GM18951 (cell line): Measurements from ENCODE around the gene VWA5B1.

Source experiments
- POLR2A ChIP-seq: IDR thresholded peaks from 4 replicates; pipeline ENCODE4 v1.6.1; 2011; ENCODE audit warnings: mild to moderate bottlenecking; ENCODE audit not compliant: insufficient read length, insufficient read depth; ENCODE audit errors: extremely low read depth
- in situ Hi-C: fragments of 300-500 bp; cut with MboI; formaldehyde crosslinking; loops from one replicate; pipeline ENCODE4 v1.12.0; 2022; ENCODE audit warnings: low sequenced_read_pairs, mixed read lengths, inconsistent platforms; ENCODE audit not compliant: unreplicated experiment

VWA5B1 gene

DNA sequence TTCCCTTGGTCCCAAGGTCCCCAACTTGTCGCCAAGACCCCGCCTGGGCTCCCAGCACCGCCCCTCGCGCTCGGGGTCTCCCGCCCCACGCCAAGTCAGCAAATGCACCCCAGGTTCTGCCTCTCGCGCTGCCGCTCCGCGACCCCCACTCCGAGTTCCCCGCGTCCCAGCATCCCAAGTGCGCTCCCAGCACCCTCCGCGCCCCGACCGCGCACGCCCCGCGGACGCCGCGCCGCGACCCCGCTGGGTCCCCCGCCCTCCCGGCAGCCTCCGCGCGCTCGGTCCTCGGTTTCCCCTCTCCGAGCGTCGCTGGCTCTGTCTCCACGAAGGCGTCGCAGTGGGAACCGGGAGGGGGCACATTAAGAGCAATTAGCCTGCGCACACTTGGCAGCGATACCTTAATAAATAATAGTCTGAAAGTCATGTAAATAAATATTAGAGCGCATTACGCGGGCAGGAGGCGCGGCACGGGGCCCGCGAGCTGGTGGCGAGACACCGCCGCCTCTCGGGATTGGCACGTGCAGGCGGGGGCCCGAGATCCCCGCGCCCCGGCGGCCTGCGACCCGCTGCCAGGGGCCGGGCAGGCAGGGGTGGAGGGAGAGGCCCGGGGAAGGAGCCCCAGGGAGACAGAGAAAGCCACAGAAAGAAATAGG is 75.9 kb downstream of the VWA5B1 start:
- TF ChIP-seq POLR2A, result no peak
- in situ Hi-C loops, result no loop called here

DNA sequence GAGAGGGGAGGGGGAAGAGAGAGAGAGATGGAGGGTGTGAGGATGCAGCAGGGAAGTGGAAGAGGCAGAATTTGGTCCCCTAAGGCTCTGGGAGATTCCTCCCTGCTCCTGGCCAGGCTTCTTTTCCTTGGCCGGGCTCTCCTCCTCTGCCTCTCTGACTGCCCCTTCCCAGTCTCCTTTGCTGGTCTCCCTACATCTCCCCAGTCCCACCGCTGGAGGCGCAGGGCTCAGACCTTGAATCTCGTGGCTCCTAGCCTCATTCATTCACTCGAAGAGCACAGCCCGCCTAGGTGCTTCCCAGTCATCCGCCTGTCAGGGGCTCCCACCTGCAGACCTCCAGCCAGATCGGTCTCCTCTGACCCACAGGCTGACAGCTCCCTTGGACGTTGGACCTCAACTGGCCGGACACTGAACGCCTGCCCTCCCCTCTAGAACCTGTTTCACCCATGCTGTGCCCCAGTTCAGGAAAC is 76.5 kb downstream of the VWA5B1 start:
- in situ Hi-C loops, result no loop called here
- no peak for TF ChIP-seq POLR2A

DNA sequence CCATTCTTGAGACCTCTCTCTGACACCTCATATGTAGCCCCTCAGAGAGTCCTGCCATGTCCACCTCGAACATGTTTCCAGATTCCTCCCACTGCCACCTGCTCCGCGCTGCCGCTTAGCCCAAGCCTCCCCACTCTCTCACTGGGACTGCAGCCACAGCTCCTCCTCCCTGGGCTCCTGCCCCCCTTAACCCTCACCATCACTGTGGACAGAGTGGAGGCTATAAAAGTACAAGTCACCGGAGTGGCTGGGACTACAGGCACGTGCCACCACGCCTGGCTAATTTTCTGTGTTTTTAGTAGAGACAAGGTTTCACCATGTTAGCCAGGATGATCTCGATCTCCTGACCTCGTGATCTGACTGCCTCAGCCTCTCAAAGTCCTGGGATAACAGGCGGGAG is 77.0 kb downstream of the VWA5B1 start:
- in situ Hi-C loops, result no loop called here
- no peak for TF ChIP-seq POLR2A

GRCh38 chr1:20368866-20369470 is 78.3 kb downstream of the VWA5B1 start:
- no peak for TF ChIP-seq POLR2A
- in situ Hi-C loops, result no loop called here

DNA sequence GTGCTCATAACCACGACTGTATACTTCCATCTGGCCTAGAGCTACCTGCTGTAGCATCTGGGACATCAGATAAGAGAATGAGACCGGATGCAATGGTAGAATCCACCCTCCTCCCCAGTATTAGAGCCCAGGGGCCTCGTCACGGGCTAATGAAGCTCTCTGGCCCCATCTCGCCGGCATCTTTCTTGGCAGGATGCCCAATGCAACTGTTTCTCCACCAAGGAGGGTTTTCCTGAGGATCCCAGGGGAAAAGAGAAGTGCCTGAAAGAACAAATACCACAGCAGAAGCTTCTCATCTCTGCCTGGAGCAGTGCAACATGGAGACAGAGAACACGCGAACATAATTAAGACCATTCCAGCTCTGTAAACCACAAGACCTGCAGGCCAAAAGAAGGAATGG is 80.0 kb downstream of the VWA5B1 start:
- in situ Hi-C loops, result no loop called here
- TF ChIP-seq POLR2A, result no peak

GRCh38 chr1:20371411-20371810 is 80.7 kb downstream of the VWA5B1 start:
- in situ Hi-C loops, result no loop called here

DNA sequence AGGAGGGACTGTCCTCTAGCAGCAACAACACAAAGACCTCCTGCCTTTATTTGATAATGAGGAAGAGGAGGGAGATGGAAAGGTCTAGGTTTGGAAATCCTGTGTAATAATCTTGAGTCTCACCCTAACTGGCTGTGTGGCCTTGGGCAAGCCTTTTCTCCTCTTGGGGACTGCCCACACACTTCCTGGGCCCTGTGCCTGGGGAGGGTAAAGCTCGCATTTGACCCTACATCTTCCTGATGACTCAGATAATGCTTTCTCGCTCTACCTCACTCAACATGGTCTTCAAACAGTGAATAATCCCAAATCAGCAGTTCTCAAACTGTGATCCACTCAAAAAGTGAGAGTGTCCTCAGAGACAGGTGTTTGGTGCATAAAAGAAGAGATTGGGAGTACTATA is 81.2 kb downstream of the VWA5B1 start:
- in situ Hi-C loops, result no loop called here
- TF ChIP-seq POLR2A, result no peak

More at GRCh38 chr1:20371411-20371810, 80.7 kb downstream of the VWA5B1 start:
- no peak for TF ChIP-seq POLR2A

GRCh38 chr1:20372676-20373075 is 82.0 kb downstream of the VWA5B1 start:
- TF ChIP-seq POLR2A, result no peak
- in situ Hi-C loops, result no loop called here

GRCh38 chr1:20373286-20373685 is 82.6 kb downstream of the VWA5B1 start:
- in situ Hi-C loops, result no loop called here
- no peak for TF ChIP-seq POLR2A

GRCh38 chr1:20373764-20374163 is 83.1 kb downstream of the VWA5B1 start:
- in situ Hi-C loops, result no loop called here
- TF ChIP-seq POLR2A, result no peak

GRCh38 chr1:20375563-20375962 is 84.9 kb downstream of the VWA5B1 start:
- in situ Hi-C loops, result no loop called here
- no peak for TF ChIP-seq POLR2A

- TF ChIP-seq POLR2A, result no peak
- in situ Hi-C loops, result no loop called here
These were observed 85.5 kb downstream of the VWA5B1 start for GRCh38 chr1:20376171-20376570.

DNA sequence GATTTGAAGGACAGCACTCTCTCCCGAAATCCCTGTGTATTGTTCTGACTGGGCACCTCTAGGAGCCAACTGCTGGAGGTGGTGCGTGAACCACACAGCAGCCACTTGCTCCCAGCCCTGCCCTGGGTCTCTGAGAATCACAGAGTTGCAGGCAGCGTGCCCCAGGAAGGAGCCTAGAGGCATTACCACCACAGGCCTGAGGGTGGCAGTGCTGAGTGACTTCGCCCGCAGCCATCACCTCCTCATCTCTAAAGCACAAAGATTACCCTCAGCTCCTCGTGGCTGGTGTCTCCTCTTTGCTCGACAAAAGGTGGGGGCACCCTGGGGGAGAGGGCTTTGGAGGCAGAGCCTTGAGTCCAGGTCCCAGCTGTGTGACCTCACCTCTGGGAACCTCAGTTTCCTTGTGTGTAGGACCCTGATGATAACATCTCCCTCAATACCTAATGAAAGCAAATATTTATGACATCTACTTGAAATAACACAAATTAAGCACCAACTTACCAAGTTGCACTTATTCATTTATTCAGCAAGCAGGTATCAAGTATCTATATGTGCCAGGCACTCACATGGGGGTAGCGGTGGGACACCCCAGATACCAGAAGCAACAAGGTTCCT is 86.3 kb downstream of the VWA5B1 start:
- in situ Hi-C loops, result no loop called here

More for the DNA sequence above, 86.3 kb downstream of the VWA5B1 start:
- no peak for TF ChIP-seq POLR2A
